ENCODE data around the gene MGMT. TPM values are rescaled to one million over a fixed set of nuclear protein-coding genes. Genes with fewer than 3 reads are reported as not detected.

MGMT gene
- total RNA-seq, 3 donors from 2014 or later: 15.4 to 17.5 (median 16.3) TPM

GRCh38 chr10:129699722-129700340, 232.8 kb downstream of the MGMT start:
- intact Hi-C loops (cut with DNase I, micrococcal nuclease): no loop called here
- Histone ChIP-seq H3K36me3 (ENCODE audit: low read depth) (no peaks in the 10 kb centered on the region), H3K4me1 (ENCODE audit: low read depth) (no peaks in the 10 kb centered on the region), H3K4me3 (no peak overlapping the region), H3K9me3 (no peaks in the 10 kb centered on the region)
- DNase-seq (no peak), ATAC-seq (no peak)
- TF ChIP-seq CTCF (IDR thresholded peaks at IDR 0.05): no peak

- DNase-seq (no peak), ATAC-seq (no peak)
- no peaks in the 10 kb centered on the region for H3K36me3 ChIP-seq (ENCODE audit: low read depth)
- intact Hi-C loops (cut with DNase I, micrococcal nuclease): no loop called here
- no peaks in the 10 kb centered on the region for H3K4me1 ChIP-seq (ENCODE audit: low read depth)
- no peak overlapping the region for H3K4me3 ChIP-seq
- H3K9me3 ChIP-seq: no peaks in the 10 kb centered on the region
- no peak for TF ChIP-seq CTCF (IDR thresholded peaks at IDR 0.05)
Measured at GRCh38 chr10:129702605-129703004, 235.6 kb downstream of the MGMT start.

GRCh38 chr10:129703287-129704137, 236.5 kb downstream of the MGMT start:
- ATAC-seq: no peak
- H3K9me3 ChIP-seq: no peaks in the 10 kb centered on the region
- TF ChIP-seq CTCF (IDR thresholded peaks at IDR 0.05): no peak
- no peak overlapping the region for H3K4me3 ChIP-seq
- H3K4me1 ChIP-seq (ENCODE audit: low read depth): peaks cover 7% of the 10 kb centered on the region
- intact Hi-C loops (cut with DNase I, micrococcal nuclease): no loop called here
- H3K36me3 ChIP-seq (ENCODE audit: low read depth): no peaks in the 10 kb centered on the region
- no peak for DNase-seq

GRCh38 chr10:129704225-129704624, 237.2 kb downstream of the MGMT start:
- peaks cover 7% of the 10 kb centered on the region for H3K4me1 ChIP-seq (ENCODE audit: low read depth)
- ATAC-seq: no peak
- H3K4me3 ChIP-seq: no peak overlapping the region
- no peaks in the 10 kb centered on the region for H3K9me3 ChIP-seq
- no peak for TF ChIP-seq CTCF (IDR thresholded peaks at IDR 0.05)
- intact Hi-C loops (cut with DNase I, micrococcal nuclease): no loop called here
- DNase-seq: no peak
- no peaks in the 10 kb centered on the region for H3K36me3 ChIP-seq (ENCODE audit: low read depth)

GRCh38 chr10:129704786-129705525, 237.9 kb downstream of the MGMT start:
- DNase-seq (no peak), ATAC-seq (peak; percentile 12)
- peaks cover 7% of the 10 kb centered on the region for H3K4me1 ChIP-seq (ENCODE audit: low read depth)
- intact Hi-C loops (cut with DNase I, micrococcal nuclease): no loop called here
- TF ChIP-seq CTCF (IDR thresholded peaks at IDR 0.05): no peak
- H3K4me3 ChIP-seq: no peak overlapping the region
- no peaks in the 10 kb centered on the region for H3K36me3 ChIP-seq (ENCODE audit: low read depth)
- no peaks in the 10 kb centered on the region for H3K9me3 ChIP-seq

Measured in mucosa of descending colon (tissue), 3 donors.